ENCODE data around the gene SMG6. TPM values are rescaled to one million over a fixed set of nuclear protein-coding genes. Genes with fewer than 3 reads are reported as not detected.

SMG6 gene
- total and polyA plus RNA-seq, 2 donors (not counting 1 experiment from before 2014, with no cell fraction given), result 10.6 to 35.5 TPM

GRCh38 chr17:2123375-2124251, 180.0 kb downstream of the SMG6 start:
- Histone ChIP-seq H4K20me1 (ENCODE audit: control insufficient read depth, insufficient read depth, low read length, poor library complexity, severe bottlenecking) (no peaks in the 10 kb centered on the region), H3K9me3 (ENCODE audit: control extremely low read depth in 1 of 3, control insufficient read depth in 2 of 3, insufficient read depth in 1 of 3, low read length in 2 of 3) (no peaks in the 10 kb centered on the region), H3K36me3 (replicated peaks in 1 of 2; ENCODE audit: control extremely low read depth in 1 of 2, control insufficient read depth in 1 of 2, extremely low read depth in 1 of 2, insufficient read depth in 2 of 2, low read length in 1 of 2) (peaks cover 2 to 7% of the 10 kb centered on the region in 2 experiments), H2AFZ (ENCODE audit: insufficient read depth, low read depth, low read length, poor library complexity, severe bottlenecking) (peak overlapping the region; percentile 4), H3K4me1 (ENCODE audit: control insufficient read depth in 2 of 2, insufficient read depth in 2 of 2, low read length in 2 of 2) (peaks cover 22 to 24% of the 10 kb centered on the region in 2 donors), H3K9ac (ENCODE audit: low read length) (peak overlapping the region; percentile 1), H3K4me2 (replicated peaks; ENCODE audit: low read depth, low read length, poor library complexity, severe bottlenecking) (peak overlapping the region; percentile 53), H3K27ac (ENCODE audit: low read length in 2 of 2) (peak overlapping the region; percentile 42 to 53), H3K27me3 (replicated peaks in 1 of 4; ENCODE audit: control extremely low read depth in 1 of 4, control insufficient read depth in 3 of 4, insufficient read depth in 4 of 4, low read length in 3 of 4) (no peaks in the 10 kb centered on the region), H3K4me3 (ENCODE audit: control extremely low read depth in 1 of 5, extremely low read depth in 1 of 5, insufficient read depth in 1 of 5, low read depth in 2 of 5, low read length in 4 of 5) (no peak overlapping the region), H3K79me2 (ENCODE audit: control insufficient read depth, insufficient read depth, low read length) (no peaks in the 10 kb centered on the region)
- ATAC-seq (ENCODE audit: low read depth) (peak; percentile 36), DNase-seq (peak; percentile 49)
- H3K27ac Mint-ChIP-seq, result peak overlapping the region; percentile 81
- H3K9me3 Mint-ChIP-seq (ENCODE audit: insufficient read depth), result no peaks in the 10 kb centered on the region
- peak overlapping the region; percentile 47 for H3K4me3 Mint-ChIP-seq
- CTCF ChIA-PET, result interaction anchor here (0.8 to 1.5 kb wide), 2 partner anchors 15 to 69 kb away, joined by 4 to 7 read pairs; partner anchors contain the start of gene HIC1
- intact Hi-C loops (cut with micrococcal nuclease), result no loop called here
- H3K27me3 Mint-ChIP-seq, result no peaks in the 10 kb centered on the region
- peaks cover 25% of the 10 kb centered on the region for H3K4me1 Mint-ChIP-seq
- 70% methylated on average over 3 of the region's 7 CpGs for WGBS (ENCODE audit: insufficient coverage)
- TF ChIP-seq CTCF (IDR thresholded peaks at IDR 0.05), result no peak
- TF ChIP-seq EZH2 (IDR thresholded peaks at IDR 0.05; ENCODE audit: borderline replicate concordance, insufficient read depth, low read depth, low read length, poor library complexity, severe bottlenecking), result no peak
- POLR2A ChIA-PET, result no interaction called here

Data from B cell (primary cell).